Endothelial cell of hepatic sinusoid (primary cell): ENCODE data around the gene DHRS2.
"Not testable (repeated sequence)": the region's sequence is repeated elsewhere in the genome, so short reads cannot be mapped to it uniquely, and the experiment has no call there.

Source experiments
- in situ Hi-C: cut with HindIII; loops from 2 replicates; pipeline ENCODE4 v1.10.0; 2017; ENCODE audit warnings: low sequenced_read_pairs

The DHRS2 gene

DNA sequence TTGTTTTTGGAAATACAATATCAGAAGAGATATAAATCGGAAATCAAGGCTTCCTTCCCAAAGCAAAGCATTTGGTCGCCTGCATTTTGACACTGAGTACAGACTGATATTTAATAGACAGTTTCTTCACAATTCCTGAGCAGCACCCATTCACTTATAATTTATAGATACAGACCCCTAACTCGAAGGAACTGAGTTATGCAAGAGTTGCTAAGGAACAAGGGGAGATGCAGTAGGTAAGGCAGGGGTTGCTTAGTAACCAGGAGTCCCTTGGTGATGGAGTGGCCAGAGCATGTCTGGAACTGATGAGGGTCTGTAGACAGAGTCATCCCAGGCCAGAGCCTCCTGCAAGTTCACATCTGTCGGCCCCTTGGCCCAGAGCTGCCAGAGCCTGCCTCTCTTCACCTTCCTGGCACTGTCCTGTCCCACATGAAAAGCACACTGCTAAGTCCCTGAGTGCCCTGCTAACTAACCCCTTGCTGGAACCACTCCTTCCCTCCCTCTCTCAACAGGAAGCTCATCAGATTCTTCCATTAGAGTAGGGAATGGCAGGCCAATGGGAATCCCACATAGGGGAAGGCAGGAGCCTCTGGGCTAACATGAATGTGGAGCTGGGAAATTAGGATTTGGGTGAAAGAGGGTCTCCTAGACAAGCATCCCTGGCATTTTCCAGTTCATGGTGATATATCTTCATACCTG is 3.6 kb upstream of the DHRS2 start:
- in situ Hi-C loops = no loop called here

DNA sequence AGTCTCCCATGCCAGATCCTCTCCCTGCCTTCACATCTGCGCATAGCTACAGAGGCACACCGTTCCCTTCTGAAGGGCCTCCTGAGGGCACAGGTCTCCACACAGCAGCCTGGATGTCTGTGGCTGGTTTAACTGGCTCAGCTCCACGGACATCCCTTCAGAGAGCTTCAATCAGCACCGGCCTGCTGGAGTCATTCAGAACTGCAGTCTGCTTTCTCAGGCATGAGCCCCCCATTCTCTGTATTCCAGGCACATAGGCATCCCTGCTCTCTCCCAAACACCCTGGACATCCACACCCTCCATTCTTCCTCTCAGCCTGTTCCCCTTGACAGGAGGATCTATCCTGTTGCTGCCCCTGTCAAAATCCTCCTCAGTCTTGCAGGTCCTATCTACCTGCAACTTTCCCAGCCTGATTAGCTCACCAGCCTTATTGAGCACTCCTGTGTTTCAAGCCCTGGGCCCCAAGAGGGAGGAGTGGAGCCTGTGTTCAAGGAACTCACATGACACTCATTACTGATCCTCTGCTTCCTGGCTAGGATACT is 2.9 kb upstream of the DHRS2 start:
- in situ Hi-C loops = no loop called here

DNA sequence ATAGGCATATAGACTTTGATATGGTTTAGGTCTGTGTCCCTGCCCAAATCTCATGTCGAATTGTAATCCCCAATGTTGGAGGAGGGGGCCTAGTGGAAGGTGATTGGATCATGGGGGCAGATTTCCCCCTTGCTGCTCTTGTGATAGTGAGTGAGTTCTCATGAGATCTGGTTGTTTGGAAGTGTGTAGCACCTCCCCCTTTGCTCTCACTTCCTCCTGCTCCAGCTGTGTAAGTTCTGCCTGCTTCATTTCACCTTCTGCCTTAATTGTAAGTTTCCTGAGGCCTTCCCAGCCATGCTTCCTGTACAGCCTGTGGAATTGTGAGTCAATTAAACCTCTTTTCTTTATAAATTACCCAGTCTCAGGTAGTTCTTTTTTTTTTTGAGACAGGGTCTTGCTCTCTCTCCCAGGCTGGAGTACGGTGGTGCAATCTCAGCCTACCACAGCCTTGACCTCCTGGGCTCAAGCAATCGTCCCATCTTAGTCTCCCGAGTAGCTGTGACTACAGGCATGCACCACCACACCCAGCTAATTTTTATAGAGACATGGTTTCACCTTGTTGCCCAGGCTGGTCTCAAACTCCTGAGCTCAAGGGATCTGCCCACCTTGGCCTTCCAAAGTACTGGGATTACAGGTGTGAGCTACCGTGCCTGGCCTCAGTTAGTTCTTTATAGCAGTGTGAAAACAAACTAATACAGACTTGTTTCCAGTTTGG is 1.3 kb upstream of the DHRS2 start:
- in situ Hi-C loops = not testable (repeated sequence)

DNA sequence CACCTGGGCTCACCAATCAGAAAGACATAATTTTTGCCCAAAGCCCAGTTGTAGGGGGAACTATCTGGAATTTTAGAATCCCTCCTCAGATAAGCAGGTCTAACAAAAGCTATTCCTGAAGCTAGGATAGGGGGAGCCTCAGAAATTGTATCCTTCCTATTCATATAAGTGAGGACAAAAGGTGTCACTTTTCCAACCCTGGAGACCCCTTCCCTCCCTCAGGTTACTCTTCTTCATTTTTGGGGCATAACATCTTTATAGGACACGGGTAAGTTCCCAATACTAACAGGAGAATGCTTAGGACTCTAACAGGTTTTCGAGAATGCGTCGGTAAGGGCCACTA is 1.1 kb downstream of the DHRS2 start:
- in situ Hi-C loops = not testable (repeated sequence)

DNA sequence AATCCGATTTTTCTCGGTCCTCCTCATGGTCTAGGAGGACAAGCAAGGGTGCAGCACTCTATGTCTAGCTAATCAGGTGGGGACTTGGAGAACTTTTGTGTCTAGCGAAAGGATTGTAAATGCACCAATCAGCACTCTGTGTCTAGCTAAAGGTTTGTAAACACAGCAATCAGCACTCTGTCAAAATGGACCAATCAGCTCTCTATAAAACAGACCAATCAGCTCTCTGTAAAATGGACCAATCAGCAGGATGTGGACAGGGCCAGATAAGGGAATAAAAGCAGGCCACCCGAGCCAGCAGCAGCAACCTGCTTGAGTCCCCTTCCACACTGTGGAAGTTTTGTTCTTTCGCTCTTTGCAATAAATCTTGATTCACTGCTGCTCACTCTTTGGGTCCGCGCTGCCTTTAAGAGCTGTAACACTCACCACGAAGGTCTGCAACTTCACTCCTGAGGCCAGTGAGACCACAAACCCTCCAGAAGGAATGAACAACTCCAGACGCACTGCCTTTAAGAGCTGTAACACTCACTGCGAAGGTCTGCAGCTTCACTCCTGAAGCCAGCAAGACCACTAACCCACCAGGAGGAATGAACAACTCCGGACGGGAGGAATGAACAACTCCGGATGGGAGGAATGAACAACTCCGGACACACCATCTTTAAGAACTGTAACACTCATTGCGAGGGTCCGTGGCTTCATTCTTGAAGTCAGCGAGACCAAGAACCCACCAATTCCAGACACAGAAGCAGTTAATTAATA is 1.7 kb downstream of the DHRS2 start:
- in situ Hi-C loops = not testable (repeated sequence)

GRCh38 chr14:23638414-23639047 is 2.4 kb downstream of the DHRS2 start:
- in situ Hi-C loops = no loop called here

- in situ Hi-C loops = no loop called here
These were observed 3.1 kb downstream of the DHRS2 start for GRCh38 chr14:23639048-23639890.

DNA sequence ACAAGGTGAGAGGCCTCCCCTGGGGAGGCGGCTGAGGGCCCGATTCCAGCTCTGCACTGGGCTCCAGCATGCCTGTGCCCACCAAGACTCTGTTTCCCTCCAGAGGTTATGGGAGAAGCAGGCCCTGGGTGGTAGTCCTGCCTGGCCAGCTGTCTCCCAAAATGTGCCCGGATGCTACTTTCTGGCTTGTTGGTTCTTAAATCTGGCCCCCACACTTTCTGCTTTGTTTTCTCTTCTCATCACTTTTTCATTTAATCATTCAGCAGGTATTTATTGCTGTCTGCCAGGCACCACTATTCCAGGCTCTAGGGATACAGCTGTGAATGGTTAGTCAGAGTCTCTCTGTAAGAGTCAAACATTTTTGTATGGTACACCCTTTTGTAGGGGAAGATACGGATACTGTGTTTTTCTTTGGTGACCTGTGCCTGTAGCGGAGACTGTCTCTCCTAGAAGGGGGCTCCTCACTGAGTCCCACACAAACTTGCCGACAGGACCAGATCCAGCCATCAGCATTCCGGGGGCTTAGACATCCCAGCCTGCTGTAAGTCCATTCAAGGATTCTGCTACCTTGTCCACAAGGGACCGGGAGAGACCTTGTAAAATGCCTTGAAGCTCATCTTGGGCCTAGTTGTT is 3.8 kb downstream of the DHRS2 start:
- in situ Hi-C loops = no loop called here

- in situ Hi-C loops = no loop called here
These were observed 4.5 kb downstream of the DHRS2 start for GRCh38 chr14:23640524-23641141.

- in situ Hi-C loops = no loop called here
These were observed 5.2 kb downstream of the DHRS2 start for GRCh38 chr14:23641180-23641914.

GRCh38 chr14:23641915-23642588 is 5.9 kb downstream of the DHRS2 start:
- in situ Hi-C loops = no loop called here

DNA sequence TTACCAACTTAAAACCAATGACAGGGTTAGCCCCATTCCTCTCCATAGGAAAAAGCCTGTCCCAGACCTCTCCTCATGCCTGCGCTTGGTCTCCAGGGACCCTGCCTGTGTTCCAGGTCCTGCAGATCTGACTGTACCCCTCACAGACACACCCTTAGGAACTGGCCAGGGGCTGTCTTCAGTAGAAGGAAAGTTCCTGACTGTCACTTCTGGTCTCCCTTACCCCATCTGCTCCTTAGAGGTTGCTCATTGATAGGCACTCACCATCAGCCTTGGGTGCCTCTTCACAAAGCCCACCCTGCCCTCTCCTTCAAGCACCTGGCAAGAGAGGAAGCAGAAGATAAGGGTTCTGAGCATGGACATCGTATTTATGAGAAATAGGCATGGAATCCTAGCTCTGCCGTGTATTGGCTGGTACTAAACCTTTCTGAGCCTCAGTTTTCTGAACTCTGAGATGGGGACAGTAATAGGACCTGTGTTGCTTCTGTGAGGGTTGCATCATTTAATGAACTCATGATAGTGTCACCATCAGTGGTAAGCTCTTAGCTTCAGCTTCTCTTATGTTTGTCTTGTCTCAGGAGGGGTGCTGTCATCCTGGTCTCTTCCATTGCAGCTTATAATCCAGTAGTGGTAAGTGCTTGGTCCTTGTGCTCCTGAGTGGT is 7.5 kb downstream of the DHRS2 start:
- in situ Hi-C loops = no loop called here

DNA sequence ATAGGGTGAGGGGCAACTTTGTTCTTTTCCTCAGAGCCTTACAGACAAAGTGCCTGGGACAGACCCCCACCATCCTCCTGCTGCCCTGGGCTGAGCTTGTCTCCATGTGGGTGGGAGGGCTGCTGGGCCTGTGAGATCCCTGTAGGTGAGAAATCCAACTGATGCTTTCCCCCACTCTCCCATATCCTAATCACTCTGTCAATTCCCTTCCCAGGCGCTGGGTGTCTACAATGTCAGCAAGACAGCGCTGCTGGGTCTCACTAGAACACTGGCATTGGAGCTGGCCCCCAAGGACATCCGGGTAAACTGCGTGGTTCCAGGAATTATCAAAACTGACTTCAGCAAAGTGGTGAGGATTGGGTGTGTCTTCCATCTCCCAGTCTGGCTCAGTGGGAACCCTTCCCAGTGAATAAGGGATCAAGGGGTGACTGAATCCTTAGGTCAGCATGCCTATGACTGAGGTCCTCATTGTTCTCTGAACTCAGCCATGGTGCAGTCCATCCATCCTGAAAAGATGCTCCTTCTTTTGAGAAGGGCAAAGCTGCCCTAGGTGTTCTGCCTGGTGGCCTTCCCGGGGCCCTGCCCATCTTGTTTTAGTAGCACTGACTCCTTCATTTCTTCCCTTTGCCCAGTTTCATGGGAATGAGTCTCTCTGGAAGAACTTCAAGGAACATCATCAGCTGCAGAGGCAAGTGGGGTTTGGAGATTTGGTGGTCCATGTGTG is 8.2 kb downstream of the DHRS2 start:
- in situ Hi-C loops = no loop called here

GRCh38 chr14:23644919-23645336 is 8.8 kb downstream of the DHRS2 start:
- in situ Hi-C loops = no loop called here

GRCh38 chr14:23645504-23645811 is 9.3 kb downstream of the DHRS2 start:
- in situ Hi-C loops = no loop called here

- in situ Hi-C loops = no loop called here
These were observed 9.9 kb downstream of the DHRS2 start for GRCh38 chr14:23645812-23646647.
